Purkinje cell (primary cell): ENCODE results near the gene PCBP1. TPM values are rescaled to one million over a fixed set of nuclear protein-coding genes. Genes with fewer than 3 reads are reported as not detected.

Source experiments
- polyA plus RNA-seq: library from polyadenylated mRNA; unstranded; fragments of >200 nt; fragmentation: Nextera tagmentation; gene quantifications from 2 replicates; pipeline ENCODE4 v1.2.1, GENCODE V29; 2014

PCBP1 gene
- 92.2 and 93.7 TPM in 2 replicates for polyA plus RNA-seq

DNA sequence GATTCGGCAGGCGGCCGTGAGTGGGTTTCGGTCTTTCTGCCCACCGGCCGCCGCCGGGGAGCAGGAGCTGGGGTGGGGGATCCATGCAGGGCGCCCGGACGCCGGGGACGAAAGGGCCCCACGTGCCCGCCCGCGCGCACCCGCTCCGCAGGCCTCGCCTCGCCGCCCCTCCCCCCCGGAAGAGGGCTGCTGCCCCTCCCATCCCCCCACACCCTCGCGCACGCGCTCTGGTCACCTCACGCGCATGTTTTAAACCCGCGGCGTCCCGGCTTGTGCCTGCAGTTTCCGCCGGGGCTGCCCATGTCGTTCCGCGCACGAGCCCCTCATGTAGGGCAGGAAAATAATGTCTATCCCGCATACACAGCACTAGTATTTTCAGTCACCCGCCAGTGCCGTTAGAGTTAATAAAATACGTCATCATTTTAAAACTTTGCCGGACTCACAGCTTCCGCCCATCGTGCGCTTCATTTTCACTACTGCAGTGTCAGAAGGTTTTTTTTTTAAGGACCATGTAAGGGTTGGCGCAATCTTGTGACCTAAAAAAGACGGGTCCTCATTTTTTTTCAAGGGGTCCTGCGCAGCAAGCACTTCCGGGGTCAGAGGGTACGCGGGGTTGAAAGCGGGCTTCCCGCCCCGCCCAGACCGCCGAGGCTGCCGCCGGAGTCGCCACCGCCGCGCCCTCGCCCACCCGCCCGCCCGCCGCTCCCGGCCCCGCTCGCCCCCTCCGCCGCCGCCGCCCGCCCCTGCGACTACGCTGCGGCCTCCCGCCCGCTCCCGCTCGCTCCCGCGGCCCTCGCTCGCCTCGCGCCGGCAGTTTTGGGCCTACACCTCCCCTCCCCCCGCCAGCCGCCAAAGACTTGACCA lies at the start of gene PCBP1:
Gene PCBP1 (plus strand): TSS at position 640 of the 864 bp plus-strand sequence. CDS start 267 bp downstream, outside the sequence.

Other genes with a start within 250 kb of the PCBP1 start
- gene SNRNP27, start 193.5 kb upstream of the PCBP1 start, polyA plus RNA-seq, result 142 and 146 TPM in 2 replicates
- gene MXD1, start 172.4 kb upstream of the PCBP1 start, polyA plus RNA-seq, result 5.6 and 14.5 TPM in 2 replicates
- gene ASPRV1, start 125.8 kb upstream of the PCBP1 start, polyA plus RNA-seq, result not detected in 2 replicates
- gene C2orf42, start 103.5 kb downstream of the PCBP1 start, polyA plus RNA-seq, result 14.4 and 18.9 TPM in 2 replicates
- gene TIA1, start 161.2 kb downstream of the PCBP1 start, polyA plus RNA-seq, result 22.5 and 25.0 TPM in 2 replicates
- gene PCYOX1, start 170.7 kb downstream of the PCBP1 start, polyA plus RNA-seq, result 44.3 and 50.0 TPM in 2 replicates
- gene SNRPG, start 206.3 kb downstream of the PCBP1 start, polyA plus RNA-seq, result 503 and 651 TPM in 2 replicates
- gene FAM136A, start 214.6 kb downstream of the PCBP1 start, polyA plus RNA-seq, result 32.6 and 41.9 TPM in 2 replicates